Left hindlimb (tissue), 1 donor: ENCODE results near the gene TOM1.
A peak's percentile ranks its signal among the peaks of the same experiment; 100 is the strongest.
"Not testable (repeated sequence)": the region's sequence is repeated elsewhere in the genome, so short reads cannot be mapped to it uniquely, and the experiment has no call there.

Experiments
- DNase-seq: peaks from one replicate; pipeline ENCODE4 v3.0.0-alpha.2; 2018

The TOM1 gene

DNA sequence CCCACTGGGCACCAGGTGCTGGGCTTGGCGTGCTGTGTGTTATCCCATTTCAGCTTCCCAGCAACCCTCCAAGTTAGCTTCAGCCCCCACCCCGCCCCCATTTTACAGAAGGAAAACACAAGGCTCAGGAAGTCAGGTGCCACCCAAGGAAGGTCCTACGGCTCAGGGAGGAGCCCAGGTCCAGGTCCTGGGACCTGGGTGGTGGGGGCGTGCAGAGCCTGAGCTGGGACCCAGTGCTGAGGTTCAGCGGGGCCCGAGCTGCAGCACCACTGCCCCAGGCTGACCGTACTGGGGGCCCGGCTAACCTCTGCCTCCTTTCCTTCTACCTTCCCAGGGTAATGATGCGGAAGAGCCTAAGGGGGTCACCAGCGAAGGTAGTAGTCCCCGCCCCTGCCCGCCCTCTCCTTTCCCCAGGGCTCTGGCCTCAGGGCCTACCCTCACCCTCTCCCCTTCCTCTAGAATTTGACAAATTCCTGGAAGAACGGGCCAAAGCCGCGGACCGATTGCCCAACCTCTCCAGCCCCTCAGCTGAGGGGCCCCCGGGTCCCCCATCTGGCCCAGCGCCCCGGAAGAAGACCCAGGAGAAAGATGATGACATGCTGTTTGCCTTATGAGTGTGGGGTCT, 47.0 kb downstream of the TOM1 start:
- DNase-seq: no peak

DNA sequence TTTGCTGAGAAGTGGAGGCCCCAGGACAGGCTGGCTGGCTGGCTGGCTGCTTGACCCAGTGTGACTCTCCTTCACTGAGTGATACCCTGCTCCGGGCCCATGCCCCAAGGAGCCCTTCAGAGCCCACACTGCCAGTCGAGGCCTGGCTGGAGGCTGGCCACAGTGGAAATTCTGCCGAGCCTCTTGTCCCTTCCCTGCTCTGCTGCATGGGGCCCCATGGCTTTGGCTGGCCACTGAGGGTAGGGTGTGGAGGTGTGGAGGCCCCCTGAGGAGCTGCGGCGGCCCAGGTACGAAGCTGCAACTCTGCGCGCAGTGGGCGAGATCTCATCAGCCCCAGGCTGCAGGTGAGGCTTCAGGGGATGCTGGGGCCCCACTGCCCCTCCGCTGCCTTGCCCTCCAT, 47.8 kb downstream of the TOM1 start:
- no peak for DNase-seq

DNA sequence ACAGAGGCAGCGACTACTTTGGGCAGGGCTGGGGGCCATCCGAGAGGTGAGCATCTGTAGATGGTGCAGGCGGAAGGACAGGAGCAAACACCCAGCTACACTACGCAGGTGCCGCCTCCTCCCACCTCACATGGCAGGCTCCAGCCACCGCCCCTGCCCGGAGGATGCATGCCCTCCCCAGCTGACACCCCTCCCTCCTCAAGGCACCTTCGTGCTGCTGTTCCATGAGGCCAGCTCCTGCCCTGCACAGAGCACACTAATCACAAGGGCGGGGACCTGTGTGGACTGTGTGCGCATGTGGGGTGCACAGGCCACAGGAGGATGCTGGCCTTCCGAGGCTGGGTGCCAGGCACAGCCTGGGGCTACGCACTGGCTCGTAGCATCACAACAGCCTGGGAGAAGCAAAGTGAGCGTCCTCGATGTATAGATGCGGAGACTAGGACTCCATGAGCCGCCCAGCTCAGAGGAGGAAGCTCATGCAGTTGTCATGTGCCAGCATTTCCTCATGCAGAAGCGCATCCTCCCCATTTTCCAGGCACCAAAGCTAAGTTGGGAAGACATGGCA, 48.4 kb downstream of the TOM1 start:
- DNase-seq: no peak

DNA sequence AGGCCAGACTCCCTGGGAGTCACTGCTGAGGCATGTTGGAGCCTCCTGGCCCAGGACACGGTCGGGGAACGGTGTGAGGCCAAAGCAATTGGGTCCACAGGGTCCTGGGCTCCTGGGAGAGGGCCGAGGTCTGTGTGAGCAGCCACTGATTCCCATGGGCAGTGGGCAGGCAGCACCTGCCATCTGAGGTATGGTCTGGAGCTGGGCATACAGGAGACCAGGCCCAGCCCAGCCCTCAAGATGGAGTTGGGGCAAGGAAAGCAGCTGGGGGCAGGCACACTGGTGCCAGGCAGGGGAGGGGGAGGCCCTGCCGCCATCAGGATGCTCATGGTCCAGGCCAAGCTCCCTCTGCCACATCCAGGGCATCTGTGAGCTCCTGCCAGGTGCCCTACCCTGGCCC, 49.0 kb downstream of the TOM1 start:
- DNase-seq: no peak

DNA sequence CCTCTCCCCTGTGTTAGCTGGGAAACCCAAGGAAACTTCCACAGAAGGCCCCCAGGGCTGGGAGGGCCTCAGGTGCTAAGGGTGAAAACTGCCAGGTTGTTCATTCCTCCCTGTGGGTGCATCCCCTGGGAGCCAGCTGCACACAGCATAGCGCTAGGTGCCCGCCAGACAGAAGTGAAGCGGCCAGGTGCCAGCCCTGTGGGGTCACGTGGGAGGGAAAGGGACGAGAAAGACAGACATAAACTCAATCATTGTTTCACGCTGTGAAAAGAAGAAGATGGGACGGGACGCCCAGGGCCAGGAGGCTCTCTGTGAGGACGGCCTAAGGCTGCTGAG, 49.6 kb downstream of the TOM1 start:
- no peak for DNase-seq

DNA sequence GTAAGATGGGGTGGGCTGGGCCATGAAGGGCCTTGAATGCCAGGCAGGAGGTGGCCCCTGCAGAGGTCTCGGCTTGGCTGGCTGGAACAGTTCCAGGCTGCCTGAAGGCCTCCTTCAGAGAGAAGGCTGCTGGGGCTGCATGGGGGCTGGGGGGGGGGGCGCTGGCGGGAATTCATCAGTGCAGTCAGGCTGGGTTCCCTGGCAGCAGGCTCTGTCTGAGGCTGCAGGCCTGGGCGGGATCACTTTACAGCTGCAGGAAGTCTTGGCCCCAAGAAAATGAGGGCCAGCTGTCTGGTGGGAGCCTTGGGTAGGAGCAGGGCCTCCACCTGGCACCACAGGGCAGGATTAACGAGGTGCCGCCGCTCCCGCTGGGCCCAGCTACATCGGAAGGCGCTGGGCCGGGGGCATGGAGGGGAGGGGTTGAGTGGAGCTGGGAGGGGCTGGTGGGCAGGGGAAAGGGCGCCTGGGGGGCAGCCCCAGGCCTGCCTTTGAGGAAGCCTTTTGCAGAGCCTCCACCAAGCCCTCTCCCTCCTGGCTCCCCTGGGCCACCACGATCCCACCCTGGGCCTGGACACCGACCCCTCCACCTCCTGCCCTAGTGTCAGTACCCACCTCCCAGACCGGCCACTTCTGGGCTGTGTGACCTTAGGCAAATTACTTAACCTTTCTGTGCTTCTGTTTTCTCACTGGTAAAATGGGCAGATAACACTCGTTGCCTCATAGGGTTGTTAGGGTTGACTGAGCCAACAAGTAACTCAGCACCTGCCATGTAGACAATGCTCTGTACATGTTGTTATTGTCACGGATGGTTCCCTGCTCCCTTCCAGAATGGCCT, 50.2 kb downstream of the TOM1 start:
- DNase-seq: peak; percentile 86

DNA sequence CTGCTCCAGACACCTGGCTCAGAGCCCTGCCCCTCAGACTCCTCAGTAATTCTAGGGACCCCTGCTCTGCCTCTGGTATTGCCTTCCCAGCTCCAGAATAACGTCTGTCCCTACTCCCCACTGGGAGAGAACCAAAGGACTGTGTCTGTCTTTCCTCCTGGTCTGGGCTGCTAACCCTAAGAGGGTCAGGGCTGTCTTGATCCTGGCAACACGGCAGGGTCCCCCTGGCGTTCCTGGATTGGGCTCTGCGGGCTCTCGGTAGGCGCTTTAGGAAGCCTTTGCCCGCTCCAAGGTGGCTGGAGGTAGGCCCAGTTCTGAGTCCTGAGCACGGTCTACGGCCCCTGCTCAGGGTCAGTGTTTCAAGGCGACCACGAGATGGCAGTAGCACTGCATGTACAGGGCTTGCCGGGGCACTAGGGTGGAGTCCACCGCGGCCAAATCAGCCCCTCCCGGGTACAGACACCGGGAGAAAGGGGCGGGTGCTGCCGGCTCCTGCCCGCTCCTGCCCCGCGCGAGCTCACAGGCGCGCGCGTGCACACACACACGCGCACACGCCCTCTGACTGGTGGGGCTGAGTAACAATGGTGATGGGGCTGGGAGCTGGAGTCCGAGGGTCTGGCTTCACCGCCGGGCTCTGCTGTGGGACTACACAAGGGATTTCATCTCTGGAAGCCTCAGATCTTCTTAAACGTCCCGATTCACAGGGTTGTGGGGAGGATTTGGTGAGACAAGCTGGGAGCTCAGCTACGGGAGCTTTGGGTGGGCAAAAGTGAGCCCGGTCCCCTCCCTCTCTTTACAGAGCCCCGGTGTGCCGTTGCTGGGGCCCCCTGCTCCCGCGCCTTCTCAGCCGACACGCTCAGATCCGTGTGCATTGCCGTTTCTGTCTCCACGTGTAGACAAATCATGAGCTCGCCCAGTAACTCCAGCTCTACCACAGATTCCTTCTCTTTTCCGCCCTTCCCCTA, 51.1 kb downstream of the TOM1 start:
- DNase-seq: peak; percentile 95

DNA sequence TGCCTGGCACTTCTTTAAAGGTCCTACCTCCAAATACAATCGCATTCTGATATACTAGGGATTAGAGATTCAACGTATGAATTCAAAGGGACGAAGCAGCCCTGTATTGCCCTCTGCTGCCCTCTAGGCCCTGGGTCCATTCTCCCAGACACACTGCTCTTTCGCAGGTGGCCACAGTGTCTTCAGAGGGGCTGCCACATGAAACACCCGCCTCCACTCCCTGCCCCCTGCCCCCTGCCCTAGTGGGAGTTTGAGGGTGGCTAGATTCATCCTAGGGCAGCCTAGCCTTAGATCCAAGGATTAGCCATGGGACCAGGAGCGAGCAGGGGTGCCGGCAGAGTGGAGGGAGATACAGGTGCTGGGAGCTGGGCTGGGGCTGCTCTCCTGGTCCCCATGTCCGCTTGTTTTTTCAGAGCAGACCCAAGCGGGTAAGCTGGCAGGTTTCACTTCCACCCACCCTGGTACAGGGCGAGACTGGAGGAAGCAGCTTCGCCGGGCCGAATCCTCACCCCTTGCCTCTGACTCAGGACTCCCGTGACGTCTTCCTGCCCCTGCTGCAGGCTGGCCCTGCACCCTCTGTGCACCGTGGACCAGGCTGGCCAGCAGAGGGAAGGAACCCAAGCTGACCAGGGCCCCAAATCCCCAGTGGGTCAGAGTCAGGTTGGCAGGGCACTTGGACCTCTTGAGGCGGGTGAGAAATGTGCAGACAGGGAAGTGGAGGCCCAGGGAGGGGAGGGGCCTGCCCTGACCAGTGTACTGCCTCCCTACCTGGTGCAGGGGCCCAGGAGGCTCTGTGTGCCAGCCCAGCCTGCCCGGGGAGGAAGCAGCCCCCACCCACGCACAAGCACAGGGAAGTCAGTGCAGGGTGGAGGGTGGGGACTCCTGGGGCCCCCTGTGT, 52.8 kb downstream of the TOM1 start:
- DNase-seq: no peak

DNA sequence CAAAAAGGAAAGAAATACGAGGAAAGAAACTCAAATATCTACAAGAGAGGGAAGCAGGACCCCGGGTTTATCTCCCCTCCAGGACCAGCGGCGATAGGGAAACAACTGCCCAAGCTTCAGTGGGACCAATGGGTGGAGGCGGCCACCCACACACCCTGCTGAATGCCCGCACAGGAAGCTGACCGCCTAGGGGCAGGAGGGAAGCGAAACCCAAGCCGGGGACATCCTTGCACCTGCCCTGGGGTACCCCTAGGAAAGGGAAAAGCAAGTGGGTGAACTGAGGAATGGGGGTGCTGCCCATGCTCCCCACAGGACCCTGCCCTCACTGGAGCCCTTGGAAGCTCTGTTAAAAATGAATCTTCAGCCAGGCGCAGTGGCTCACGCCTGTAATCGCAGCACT, 53.6 kb downstream of the TOM1 start:
- no peak for DNase-seq

DNA sequence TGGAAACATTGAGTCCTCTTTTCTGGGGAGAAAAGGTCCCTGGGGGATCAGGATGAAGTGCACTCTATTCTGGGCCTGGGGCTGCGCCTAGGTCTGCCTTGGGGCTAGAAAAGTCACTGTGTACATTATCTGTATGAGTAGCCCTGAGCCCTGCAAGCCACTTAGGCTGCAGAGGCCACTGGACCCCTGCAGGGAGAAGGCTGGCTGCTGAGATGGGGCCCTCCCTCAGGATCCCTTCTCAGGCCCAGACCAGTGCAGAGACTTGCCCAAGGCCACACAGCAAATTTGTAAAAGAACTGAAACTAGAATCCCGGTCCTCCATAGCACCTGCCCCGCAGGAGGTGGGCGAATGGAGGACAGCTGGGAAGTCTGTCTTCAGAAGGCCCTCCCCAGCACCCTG, 54.4 kb downstream of the TOM1 start:
- DNase-seq: no peak

DNA sequence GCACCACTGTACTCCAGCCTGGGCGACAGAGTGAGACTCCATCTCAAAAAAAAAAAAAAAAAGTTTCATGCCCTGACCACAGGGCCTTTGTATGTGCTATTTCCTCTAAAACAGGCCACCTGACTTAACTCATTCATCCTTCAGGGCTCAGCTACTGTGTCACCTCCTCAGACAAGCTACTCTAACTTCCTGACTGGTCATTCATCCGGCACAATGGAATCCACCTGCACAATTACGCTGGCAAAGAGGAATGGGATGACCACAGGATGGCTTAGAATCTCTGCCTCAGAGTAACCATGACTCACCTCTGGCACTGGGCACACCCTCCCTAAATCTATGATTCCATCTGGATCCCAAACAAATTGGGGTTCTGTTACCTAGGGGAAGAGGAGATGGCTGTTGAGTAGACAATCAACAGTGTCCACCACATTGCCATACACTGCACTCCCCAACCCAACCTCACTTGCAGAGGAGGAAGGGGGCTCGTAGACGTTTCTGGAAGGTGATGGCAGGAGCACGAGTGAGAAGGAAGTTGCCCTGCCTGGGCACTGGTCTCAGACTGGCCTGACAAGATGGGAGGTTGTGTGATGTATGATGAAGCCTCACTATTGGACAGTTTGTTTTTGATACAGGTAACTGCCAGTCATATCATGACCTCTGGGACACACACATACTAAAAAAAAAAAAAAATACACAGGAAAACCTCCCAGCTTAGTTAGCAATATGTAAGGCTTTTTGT, 58.4 kb downstream of the TOM1 start:
- DNase-seq: no peak

DNA sequence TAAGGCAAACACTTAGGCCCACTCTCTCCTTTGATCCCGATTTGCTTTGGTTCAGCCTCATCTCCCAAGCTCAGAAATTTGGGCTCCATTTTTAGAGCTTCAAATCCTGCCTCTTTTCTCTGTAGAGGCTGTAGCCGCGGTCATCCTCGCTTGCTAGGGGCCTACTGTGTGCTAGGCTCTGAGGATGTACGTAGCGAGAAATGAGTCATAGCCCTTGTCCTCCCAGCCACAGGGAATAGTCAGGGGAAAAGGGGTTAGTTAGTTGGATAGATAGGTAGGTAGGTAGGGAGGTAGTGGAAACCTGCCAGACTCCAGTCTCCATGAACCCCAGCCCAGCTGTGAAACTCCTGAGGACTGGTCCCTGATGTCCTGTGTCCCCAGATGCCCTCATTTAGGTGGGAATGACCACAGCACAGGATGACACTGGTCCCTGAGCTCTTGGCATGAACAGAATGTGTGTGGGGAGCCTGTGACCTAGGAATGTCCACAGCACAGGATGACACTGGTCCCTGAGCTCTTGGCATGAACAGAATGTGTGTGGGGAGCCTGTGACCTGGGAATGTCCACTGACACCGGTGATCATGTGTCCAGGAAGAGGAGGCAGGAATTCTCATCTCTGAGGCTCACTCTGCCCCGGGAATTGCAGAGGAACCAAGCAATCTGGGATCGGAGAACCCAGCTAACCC, 59.8 kb downstream of the TOM1 start:
- no peak for DNase-seq

DNA sequence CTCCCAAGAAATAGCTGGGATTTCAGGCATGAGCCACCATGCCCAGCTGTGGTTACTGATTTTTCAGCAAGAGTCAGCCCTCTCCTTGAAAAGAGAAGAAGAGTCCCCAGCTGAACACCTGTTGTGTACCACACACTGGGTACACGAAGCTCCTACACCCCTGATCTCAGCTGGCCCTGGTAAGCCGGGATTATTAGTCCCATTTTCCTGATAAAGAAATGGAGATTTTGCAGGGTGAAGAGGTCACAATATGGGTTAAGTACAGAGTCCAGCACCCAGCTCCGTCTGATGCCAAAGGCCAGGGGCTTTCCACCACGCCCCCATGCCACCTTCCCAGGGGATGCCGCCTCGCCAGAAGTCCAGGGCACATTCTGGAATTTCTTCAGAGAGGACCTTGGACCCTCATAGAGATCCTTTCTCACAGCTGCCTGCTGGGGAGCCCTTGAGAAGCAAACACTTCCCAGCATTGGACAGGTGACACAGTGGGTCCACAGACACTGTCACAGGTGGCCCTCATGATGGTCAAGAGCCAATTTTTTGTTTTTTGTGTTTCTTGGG, 61.4 kb downstream of the TOM1 start:
- no peak for DNase-seq

DNA sequence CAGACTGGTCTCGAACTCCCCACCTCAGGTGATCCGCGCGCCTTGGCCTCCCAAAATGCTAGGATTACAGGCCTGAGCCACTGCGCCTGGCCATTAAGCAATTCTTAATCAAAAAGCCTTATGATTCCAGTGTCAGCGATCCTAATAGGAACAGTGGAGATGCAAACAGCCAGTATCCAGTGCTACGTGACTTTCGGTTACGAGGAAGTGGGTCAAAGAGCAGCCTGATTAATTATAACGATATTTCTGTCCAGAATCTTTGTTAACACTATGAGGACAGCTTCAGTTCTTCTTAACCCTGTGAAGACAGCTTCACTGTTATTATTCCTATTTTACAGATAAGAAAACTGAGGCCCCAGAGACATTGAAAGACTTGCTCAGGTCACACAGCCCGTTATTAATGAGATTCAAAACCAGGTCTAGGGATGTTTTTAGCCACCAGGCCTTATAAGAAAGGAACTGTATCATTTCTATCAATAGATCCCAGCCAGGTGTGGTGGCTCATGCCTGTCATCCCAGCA, 63.9 kb downstream of the TOM1 start:
- DNase-seq: no peak

DNA sequence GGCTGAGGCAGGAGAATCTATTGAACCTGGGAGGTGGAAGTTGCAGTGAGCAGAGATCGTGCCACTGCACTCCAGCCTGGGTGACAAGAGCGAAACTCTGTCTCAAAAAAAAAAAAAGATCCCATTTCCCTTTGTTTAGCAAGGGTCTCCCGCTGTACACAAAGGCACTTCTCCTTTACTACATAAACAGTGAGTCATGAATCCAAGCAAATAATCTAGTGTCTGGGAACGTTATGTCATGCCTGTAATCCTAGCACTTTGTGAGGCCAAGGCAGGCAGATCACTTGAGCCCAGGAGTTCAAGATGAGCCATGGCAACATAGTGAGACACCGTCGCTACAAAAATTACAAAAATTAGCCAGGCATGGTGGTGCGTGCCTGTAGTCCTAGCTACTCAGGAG, 64.5 kb downstream of the TOM1 start:
- DNase-seq: not testable (repeated sequence)

DNA sequence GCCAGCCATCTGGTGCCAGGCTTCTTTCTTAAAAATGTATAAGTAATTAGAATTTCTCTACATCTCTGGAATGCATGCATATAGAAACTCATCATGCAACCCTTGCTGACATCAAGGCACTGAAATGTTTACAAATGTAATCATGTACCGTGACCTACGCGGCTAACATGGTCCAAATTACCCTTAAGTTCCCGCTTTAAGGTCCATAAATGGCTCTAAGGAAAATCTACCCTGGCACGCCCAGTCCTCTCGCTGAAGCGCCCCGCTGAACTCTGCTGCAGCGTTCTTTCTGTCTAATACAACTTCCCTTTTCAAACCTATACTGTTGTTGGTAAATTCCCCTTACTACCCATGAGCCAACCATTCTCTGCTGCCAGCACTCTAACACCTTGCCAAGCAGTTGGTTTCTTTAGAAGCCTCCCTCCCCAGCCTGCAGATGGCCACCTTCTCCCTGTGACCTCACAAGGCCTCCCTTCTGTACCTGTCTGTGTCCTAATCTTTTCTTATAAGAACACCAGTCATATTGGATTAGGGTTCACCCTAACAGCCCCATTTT, 67.7 kb downstream of the TOM1 start:
- DNase-seq: no peak

DNA sequence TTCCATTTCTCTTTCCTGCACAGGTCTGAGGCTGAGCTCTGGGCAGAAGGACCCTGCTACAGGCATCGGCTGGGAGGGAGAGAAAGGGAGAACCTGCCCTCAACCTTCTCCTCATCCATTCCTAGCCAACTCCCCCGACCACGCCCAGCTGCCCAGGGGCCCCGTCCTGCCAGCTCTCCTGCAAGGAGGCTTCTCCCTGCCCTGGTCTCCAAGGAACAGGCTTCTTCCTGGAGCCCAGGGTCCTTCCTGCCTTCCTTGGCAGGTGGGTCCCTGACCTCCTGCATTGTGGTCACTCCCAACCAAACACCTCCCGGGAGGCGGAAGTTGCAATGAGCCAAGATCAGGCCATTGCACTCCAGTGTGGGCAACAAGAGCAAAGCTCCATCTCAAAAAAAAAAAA, 68.7 kb downstream of the TOM1 start:
- DNase-seq: no peak

DNA sequence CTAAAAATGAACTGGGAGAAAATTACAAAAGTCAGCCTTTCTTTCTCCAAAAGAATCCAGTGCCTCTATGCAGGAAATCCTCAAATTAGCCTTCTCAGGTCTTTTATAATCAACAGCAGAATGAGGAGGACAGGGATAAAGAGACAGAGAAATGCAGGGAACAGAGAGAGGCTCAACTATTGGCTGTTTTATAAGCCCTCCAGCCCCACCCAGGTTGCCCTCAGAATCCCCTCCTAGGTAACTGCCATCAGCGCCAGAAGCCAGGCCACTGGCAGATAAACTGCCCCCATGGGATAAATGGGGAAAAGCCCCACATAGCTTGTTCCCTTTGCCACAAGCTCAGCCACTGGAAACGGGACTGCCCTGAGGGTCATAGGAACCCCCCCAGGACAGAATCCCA, 70.3 kb downstream of the TOM1 start:
- no peak for DNase-seq

DNA sequence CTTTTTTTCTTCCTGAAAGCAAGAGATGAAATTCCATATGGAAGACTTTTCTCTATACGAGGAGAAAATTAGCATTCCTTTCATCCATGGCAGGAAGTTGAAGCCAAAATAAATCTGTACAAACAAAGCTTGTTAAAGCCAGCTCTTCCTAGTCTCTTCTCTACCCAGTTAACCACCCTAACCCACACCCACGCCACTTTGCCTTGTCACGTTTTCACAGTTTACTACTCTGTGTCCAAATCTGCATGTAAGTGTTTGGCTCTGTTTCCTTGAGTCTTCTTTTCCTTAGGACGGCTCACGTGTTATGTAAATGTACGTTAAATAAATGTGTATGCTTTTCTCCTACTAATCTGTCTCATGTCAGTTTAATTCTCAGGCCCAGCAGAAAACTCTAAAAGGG, 74.1 kb downstream of the TOM1 start:
- no peak for DNase-seq

DNA sequence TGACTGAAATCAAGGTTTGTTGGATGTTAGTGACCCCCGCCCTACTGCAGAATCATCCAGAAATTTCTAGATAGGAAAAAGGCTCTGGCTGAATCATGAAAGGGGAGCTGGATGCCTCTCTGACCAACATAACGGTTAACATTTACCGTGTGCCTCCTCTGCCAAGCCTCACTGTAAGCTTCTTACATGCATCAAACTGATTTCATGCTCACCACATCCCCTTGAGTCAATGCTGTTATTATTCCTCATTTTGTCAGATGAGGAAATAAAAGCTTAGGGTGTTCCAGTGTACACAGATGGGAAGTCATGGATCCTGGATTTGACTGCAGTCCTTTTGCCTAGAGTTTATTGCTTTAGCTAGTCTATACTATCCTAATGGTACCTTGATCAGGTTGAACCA, 75.3 kb downstream of the TOM1 start:
- no peak for DNase-seq
